ENCODE measurements around the gene NOS1AP.
"Not testable (repeated sequence)": the region's sequence is repeated elsewhere in the genome, so short reads cannot be mapped to it uniquely, and the experiment has no call there.

NOS1AP gene

DNA sequence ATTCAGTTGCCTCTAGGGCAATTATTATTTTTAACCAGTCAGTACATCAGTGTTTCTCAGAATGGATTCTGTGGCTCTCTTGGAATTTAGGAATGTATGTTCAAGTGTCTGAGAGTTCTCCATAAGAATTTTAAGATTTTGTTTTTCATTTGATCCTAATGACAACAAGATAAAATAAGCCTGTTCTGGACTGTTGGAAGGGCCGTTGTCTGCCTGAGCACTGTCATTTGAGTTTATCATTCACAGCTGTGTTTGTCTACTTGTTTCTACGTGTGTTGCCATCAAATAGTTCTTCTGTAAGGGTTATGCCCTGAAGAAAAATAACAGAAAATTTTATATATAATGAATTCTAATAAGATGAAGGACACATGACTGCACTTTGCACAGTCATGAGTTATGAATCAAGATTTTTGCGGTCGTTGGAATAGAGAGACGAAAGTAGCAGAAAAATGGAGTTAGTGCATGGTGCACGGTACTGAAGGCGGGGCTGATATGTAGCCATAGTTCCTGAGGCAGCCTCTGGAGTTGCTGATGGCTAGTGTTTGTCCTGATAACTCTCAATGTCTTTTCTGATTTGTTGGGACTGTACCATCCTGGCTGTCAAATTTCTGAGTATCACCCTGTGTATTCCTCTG is 92.5 kb downstream of the NOS1AP start:
- in situ Hi-C loops (cut with MboI; ENCODE audit: low sequenced_read_pairs), result no loop called here

DNA sequence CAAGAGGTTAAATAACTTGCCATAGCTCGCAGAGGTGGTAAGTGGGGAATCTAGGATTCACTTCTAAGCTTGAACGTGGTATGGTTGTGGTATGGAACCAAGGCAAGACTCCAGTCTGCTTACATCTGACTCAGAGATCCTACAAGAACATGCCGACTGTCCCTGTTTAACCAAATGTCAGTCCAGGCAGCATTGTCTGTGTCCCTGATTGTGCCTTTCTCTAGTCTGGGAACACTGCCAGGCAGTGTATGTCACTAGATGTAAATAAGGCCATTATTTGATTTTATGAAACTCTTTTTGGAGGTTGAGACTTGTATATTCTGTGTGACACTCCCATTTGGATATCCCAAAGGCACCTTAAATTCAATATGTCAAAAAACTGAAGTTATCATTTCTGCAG is 96.0 kb downstream of the NOS1AP start:
- in situ Hi-C loops (cut with MboI; ENCODE audit: low sequenced_read_pairs), result no loop called here

DNA sequence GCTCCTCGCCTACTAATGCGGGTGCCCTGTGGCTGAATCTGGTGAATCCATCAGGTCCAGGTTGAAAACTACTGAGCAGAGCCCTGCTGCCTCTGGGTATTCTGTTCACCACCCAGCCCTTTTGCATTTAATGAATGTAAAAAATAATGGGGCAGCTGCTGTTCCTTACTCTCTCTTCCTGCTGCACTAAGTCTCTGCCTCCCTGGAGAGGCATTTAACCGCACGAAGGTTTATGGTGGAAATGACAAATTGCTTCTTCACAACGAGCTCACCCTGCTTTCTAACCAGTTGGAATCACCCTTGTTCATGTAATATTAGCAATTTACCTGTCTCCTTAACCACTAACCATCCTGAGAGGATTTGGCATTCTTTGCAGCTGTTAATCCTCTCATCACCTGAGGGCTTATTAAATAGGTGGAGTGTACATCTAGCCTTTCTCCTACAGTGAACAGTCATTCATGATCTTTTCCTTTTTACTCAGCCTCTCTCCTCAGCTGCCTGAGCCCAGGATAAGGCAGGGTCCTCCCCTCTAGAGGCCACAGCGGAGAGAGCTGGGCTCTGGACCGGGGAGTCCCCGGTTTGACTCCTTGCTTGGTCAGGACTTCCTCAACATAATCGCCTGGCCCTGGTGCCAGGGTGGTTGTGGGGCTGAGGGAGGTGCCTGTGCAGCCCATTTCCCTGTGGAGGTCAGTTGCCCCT is 97.6 kb downstream of the NOS1AP start:
- in situ Hi-C loops (cut with MboI; ENCODE audit: low sequenced_read_pairs), result no loop called here

DNA sequence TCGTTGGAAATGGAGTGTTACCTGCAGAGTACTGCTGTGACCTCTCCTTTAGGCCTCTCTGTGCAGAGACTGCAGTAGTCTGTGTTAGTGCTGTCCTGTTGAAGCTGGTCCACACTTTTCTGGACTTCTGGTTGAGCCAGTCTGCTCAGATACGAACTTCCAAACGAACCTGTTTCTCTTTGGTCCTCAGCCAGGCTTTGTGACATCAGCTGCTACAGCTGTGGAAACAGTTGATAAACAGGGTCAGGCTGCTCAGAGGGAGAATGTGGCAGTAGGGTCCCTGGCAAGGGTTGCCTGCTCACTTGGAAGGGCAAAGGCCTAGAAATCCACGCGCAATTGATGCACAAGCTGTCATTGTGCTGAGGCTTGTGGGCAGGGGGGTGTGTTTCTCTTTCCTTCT is 98.8 kb downstream of the NOS1AP start:
- in situ Hi-C loops (cut with MboI; ENCODE audit: low sequenced_read_pairs), result no loop called here

DNA sequence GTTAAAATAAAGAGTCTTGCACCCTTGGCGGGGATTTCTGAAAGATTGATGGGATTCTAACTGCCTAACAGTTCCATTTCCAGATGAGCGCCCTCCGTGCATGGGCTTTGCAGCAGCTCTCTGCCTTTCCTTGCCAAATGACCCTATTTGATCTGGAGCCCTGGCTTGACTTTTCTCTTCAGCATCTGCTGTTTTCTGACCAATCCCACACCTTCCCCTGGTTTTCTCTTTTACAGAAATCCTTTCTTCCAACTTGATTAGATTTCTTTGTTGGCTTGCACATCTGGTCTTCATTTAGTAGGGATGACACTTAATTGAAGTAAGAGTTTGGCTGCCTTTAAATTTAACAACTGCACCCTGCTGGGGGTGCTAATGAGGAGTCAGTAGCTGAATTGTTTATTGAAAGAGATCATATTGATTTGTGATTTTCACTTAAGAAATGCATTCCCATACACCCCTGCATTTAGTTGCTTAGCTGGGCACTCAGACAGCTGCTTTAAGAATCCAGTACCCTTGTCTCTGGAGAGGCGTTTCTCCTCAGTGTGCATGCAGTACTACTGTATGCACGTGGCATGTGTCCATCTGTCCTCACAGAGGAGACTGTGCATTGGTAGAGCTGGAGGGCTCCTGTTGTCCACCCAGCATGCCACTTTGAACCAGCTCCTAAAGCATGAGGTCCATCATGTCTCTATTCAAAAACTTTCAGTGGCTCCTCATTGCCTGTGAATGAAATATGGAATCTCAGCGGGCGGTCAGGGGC is 99.7 kb downstream of the NOS1AP start:
- in situ Hi-C loops (cut with MboI; ENCODE audit: low sequenced_read_pairs), result no loop called here

DNA sequence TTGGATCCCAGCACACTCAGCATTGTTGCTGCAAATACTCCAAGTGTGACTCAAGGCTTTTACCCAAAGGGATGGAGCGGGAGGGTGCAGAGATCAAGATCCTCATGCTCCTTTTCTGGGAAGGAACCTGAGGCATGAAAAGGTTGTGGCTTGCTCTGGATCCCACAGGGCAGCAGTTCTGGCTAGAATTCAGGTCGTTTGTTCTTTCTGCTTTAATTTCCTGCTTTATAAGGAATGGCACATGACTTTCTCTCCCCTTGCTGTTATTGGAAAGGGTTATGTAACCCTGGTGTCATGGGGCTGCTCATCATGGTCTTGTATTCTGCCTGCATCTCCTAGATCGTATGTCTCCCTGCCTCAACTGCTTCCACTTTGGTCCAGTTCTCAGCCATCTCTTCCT is 101.6 kb downstream of the NOS1AP start:
- in situ Hi-C loops (cut with MboI; ENCODE audit: low sequenced_read_pairs), result no loop called here

DNA sequence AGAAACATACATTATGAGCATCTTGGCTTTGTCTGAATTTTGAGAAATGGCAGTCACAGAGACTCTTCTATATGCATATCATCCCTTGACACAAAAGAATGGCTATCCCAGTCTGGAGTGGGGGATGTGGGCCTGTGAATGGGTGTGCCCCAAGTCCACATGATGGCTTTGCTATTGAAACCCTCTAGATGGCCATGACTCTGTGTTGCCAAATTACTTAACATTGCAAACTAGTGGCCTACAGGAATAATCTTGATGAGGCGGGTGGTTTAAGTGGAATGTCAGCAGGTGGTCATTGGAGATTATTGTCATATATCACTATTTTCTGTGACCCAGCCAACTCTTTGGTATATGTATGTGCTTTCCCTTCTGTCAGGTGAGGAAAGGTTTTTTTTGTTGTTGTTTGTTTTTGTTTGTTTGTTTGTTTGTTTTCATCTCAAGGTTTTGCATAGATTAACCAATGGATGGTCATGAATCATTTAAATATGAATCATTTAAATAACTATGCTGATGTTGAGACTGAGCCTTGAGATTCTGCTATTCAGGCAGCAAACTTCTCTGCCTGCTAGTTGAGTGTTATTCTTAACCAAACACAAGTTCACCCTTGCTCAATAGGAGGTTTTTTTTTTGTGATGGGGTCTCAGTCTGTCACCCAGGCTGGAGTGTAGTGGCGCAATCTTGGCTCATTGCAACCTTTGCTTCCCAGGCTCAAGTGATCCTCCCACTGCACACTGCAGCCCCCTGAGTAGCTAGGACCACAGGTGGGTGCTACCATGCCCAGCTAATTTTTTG is 103.0 kb downstream of the NOS1AP start:
- in situ Hi-C loops (cut with MboI; ENCODE audit: low sequenced_read_pairs), result no loop called here

DNA sequence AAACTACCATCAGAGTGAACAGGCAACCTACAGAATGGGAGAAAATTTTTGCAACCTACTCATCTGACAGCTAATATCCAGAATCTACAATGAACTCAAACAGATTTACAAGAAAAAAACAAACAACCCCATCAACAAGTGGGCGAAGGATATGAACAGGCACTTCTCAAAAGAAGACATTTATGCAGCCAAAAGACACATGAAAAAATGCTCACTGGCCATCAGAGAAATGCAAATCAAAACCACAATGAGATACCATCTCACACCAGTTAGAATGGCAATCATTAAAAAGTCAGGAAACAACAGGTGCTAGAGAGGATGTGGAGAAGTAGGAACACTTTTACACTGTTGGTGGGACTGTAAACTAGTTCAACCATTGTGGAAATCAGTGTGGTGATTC is 104.1 kb downstream of the NOS1AP start:
- in situ Hi-C loops (cut with MboI; ENCODE audit: low sequenced_read_pairs), result not testable (repeated sequence)

DNA sequence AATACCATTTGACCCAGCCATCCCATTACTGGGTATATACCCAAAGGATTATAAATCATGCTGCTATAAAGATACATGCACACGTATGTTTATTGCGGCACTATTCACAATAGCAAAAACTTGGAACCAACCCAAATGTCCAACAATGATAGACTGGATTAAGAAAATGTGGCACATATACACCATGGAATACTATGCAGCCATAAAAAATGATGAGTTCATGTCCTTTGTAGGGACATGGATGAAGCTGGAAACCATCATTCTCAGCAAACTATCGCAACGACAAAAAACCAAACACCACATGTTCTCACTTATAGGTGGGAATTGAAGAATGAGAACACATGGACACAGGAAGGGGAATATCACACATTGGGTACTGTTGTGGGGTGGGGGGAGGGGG is 104.5 kb downstream of the NOS1AP start:
- in situ Hi-C loops (cut with MboI; ENCODE audit: low sequenced_read_pairs), result not testable (repeated sequence)

DNA sequence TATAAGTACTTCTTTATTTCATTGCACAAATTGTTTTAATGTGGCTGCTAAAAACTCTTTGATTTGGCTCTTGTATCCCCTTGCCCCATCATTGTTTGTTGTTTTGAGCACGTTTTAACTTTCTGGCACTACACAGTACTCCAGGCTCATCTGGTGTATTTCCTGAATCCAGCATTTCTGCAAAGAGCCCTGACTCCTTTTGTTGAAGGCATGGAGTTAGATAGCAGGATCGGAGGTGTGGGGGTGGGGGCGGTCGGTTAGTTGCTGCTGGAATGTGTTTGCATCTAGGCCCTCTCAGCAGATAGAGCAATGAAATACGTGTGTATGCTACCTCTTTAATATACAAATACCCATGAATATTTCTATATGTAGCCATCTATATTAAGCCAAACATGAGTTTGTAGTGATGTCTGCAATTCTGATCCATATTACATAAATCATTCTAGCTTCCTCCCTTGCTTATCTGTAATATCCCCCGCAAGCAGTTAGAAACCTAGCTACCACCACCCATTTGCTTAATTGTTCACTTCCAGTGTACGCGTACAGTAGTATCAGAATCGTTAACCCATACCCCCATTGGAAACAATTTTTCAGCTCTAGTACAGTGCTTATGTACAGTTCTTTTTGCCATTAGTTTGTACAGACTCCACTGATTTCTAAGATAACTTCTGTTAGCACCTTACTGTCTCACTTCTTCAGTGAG is 106.0 kb downstream of the NOS1AP start:
- in situ Hi-C loops (cut with MboI; ENCODE audit: low sequenced_read_pairs), result no loop called here

DNA sequence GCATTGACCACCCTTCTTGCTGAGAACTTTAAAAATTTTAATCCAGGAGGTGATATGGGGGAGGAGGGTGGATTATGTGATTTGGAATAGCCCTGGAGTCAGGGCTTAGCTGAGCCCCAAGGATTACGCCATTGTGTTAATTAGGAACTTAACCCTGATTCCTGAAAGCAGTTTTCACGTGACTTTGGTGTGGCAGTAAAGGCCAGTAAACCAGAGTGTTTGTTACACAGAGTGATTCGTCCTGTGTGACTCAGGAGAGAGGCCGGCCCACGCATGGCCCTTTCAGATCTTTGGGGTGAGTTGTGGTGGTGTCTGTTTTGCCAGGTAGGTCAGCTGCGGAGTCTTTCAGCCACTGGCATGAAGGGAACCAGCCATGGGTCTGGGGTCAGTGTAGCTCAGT is 107.6 kb downstream of the NOS1AP start:
- in situ Hi-C loops (cut with MboI; ENCODE audit: low sequenced_read_pairs), result no loop called here

DNA sequence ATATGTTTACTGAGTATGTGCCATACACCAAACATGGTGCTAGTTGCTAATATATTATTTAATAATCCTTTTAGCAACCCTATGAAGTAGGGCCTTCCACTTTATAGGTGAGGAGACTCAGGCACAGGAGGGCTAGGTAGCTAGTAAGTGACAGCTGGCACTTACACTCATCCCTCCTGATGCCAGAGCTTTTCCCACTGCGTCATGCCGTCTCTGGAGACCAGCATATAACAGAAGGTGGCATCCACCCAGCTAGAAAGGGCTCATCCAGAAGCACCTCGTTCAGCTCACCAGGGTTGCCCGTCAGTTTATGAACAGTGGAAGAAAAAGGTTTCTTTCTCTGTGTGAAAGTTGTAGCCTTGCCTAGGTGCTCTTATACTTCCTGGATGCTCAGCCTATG is 108.9 kb downstream of the NOS1AP start:
- in situ Hi-C loops (cut with MboI; ENCODE audit: low sequenced_read_pairs), result no loop called here

DNA sequence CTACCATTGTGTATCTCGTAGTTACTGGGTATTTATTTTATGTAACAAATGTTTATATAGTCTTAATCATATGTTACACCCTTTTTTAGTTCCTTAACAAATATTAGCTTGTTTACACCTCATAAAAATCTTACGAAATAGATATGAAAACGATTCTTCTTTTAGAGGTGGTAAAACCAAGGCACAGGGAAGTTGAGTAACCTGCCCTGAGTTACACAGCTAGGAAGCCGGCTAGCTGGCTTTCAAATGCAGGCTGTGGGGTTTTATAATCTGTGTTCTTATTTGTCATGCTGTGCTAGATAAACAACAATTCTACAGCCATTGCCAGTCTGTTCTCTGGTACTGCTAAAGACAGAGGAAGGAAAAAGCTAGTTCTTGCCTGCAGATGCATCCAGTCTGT is 109.6 kb downstream of the NOS1AP start:
- in situ Hi-C loops (cut with MboI; ENCODE audit: low sequenced_read_pairs), result no loop called here

DNA sequence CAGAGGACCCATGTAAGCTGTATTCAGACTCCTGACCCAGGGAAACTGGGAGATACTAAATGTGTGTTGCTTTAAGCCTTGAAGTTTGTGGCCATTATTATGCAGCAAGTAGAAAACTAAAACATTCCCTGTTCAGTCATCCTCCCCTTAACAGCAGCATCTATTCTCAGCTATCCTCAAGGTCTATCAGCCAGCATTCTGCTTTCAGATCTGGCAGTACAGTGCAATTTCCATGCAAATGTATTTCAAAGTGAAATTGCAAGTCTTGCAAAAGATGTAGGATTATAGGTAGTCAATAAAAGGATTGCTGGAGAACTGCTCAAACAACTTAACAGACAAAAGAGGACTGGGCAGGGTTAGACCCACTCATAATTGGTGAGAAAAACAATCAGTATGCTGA is 111.3 kb downstream of the NOS1AP start:
- in situ Hi-C loops (cut with MboI; ENCODE audit: low sequenced_read_pairs), result no loop called here

DNA sequence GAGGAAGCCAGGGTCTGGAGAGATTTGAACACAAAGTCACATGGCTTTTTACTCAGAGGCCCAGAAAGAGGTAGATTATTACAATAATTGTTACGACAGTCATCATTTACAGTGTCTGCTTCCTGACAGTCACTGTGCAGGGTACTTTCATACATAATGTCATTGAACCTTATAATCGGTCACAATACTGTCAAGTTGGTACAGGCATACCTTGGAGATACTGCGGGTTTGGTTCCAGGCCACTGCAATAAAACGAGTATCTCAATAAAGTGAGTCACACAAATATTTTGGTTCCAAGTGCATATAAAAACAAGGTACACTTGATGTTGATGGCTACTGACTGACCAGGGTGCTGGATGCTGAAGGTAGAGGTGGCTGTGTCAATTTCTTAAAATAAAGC is 112.6 kb downstream of the NOS1AP start:
- in situ Hi-C loops (cut with MboI; ENCODE audit: low sequenced_read_pairs), result no loop called here

DNA sequence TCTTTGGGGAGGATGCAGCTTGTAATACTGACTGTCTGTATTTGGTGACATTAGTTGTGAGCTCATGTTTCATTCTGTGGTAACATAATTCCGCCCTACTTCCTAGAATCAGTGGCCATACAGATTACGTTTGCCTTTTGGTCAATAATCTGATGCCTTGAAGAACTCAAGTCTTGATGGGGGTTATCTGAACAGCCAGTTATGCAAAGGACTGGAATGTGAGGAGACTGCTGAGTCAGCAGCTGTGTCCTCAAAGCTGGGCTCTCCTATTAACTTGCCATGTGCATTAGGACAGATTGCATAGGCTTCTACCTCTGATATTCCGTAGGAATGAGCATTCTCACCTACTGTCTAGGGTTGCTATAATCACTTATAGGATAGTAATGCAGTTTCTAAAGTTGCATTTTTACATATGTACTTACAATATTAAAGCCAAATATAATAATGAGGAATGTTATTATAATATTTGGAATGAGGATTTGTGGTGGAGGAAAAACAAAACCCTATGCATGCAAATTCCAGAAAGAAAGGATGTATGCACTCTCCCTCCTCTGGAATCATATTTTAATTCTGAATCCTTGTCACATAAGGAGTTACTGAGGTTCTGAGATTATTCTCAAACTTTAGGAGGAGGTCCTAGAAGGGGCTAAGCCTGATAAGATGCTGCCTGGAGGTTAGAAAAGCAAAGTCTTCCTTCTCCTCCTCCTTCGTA is 116.0 kb downstream of the NOS1AP start:
- in situ Hi-C loops (cut with MboI; ENCODE audit: low sequenced_read_pairs), result no loop called here

DNA sequence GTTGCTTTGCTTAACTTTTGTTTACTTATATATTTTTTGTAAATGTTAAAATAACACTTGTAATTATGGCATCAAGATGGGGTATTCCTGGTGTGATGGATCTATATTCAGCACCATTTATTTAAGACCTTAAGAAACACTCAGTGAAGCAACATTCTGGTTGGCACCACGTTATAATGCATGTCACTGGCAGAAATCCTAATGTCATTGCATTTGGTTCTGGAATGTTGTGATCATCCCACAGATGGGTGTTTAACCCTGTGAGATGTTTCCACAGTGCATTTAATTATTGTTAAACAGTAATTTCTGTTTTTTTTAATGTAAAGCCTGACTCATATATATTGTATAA is 116.5 kb downstream of the NOS1AP start:
- in situ Hi-C loops (cut with MboI; ENCODE audit: low sequenced_read_pairs), result no loop called here

DNA sequence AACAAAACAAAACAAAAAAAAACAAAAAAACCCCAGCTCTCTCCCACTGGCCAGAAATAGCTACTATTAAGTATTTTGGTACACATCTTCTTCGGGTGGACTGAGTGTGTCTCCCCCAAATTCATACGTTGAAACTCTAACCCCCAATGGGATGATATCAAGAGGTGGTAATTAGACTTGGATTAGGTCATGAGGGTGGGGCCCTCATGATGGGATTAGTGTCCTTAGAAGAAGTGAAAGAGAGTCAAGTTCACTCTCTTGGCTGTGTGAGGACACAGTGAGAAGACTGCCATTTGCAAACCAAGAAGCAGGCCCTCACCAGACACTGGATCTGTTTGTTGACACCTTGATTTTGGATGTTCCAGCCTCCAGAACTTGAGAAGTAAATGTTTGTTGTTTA is 116.9 kb downstream of the NOS1AP start:
- in situ Hi-C loops (cut with MboI; ENCODE audit: low sequenced_read_pairs), result no loop called here

DNA sequence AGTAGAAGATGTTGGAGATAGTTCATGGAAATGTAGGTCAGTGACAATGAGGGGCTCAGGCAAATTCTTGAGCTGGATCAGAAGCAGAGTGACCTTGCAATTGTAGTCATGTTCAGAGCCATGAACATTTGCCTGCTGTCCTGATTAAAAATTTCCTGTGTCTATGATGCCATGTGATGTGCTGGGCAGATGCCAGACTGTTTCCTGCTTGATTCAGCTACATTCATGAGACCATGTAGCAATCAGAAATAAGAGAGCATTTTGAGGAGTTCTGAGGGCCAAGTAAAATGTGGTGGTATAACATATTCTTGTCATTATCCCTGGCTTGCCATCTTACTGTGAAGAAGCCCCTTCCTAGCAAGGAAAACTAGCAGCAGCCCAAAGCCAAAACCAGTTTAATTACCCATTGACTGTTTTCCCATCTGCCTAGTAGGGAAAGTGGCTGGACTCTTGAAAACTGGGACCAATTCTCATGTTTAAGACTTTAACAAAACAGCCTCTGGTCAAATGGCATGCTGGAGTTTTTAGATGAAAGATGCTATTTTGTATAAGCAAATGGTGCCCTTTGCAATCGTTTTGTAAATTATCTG is 118.3 kb downstream of the NOS1AP start:
- in situ Hi-C loops (cut with MboI; ENCODE audit: low sequenced_read_pairs), result no loop called here

DNA sequence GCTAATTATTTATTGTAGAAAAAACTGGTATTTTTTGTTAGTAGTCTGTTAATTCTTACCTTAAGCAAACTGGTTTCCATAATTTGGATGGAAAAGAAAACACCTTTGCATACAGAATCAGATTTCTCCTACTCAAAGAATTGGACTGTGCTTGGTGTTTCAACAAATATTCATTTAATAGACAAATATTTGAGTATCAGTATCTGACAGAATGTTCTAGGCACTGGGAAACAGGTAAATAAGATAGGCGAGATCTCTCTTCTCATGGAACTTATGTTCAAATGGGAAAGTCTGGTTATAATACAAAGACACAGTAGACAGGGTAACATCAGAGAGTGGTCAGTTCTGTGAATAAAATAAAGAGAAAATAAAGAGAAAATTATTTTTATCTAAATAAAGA is 119.9 kb downstream of the NOS1AP start:
- in situ Hi-C loops (cut with MboI; ENCODE audit: low sequenced_read_pairs), result no loop called here

Measured in HL-60/S4 treated with phorbol 12-myristate 13-acetate at 8.2 ng/mL for 4 days and 3 days (cell line).